H9 (cell line): ENCODE measurements around the gene CDKN2D. TPM values are rescaled to one million over a fixed set of nuclear protein-coding genes. Genes with fewer than 3 reads are reported as not detected.

ENCODE experiments used
- DNase-seq: peaks from one replicate; pipeline ENCODE4 v3.0.0-alpha.2; 2017
- H2AFZ ChIP-seq: one replicate; pipeline ENCODE4 v1.6.1; 2013; ENCODE audit warnings: mild to moderate bottlenecking, low read length, control low read depth, moderate library complexity
- H2AK5ac ChIP-seq: 2 replicates; pipeline ENCODE4 v1.6.1; 2013; ENCODE audit warnings: low read length, control low read depth, mixed read lengths; ENCODE audit not compliant: insufficient read length
- H2BK120ac ChIP-seq: one replicate; pipeline ENCODE4 v1.6.1; 2013; ENCODE audit warnings: low read depth, mild to moderate bottlenecking, low read length, control low read depth, inconsistent platforms; ENCODE audit not compliant: poor library complexity, severe bottlenecking
- H2BK12ac ChIP-seq: 2 replicates; pipeline ENCODE4 v1.6.1; 2013; ENCODE audit warnings: low read length, control low read depth, mixed read lengths, low read depth; ENCODE audit not compliant: insufficient read length
- H2BK15ac ChIP-seq: 2 replicates; pipeline ENCODE4 v1.6.1; 2013; ENCODE audit warnings: low read depth, low read length, control low read depth
- H2BK20ac ChIP-seq: one replicate; pipeline ENCODE4 v1.6.1; 2013; ENCODE audit warnings: low read depth, mild to moderate bottlenecking, low read length, control low read depth, inconsistent platforms; ENCODE audit not compliant: poor library complexity, severe bottlenecking
- H2BK5ac ChIP-seq: 2 replicates; pipeline ENCODE4 v1.6.1; 2013; ENCODE audit warnings: low read length, control low read depth, mixed read lengths; ENCODE audit not compliant: insufficient read length
- H3K14ac ChIP-seq: 2 replicates; pipeline ENCODE4 v1.6.1; 2013; ENCODE audit warnings: low read length, control low read depth; ENCODE audit not compliant: insufficient read depth
- H3K18ac ChIP-seq: 2 replicates; pipeline ENCODE4 v1.6.1; 2013; ENCODE audit warnings: low read depth, mild to moderate bottlenecking, mixed read lengths, low read length, control low read depth; ENCODE audit not compliant: insufficient read length
- H3K23ac ChIP-seq: 2 replicates; pipeline ENCODE4 v1.6.1; 2013; ENCODE audit warnings: low read length, control low read depth, mixed read lengths, low read depth; ENCODE audit not compliant: insufficient read length
- H3K23me2 ChIP-seq: 2 replicates; pipeline ENCODE4 v1.6.1; 2013; ENCODE audit warnings: low read depth, mild to moderate bottlenecking, mixed read lengths, low read length, control low read depth; ENCODE audit not compliant: insufficient read length, poor library complexity, severe bottlenecking
- H3K27ac ChIP-seq: 2 replicates; pipeline ENCODE4 v1.5.1; 2013; ENCODE audit warnings: low read length, control low read depth, mixed read lengths, low read depth; ENCODE audit not compliant: insufficient read length
- H3K27me3 ChIP-seq: 2 replicates; pipeline ENCODE4 v1.6.1; 2013; ENCODE audit warnings: low read length, control low read depth, inconsistent platforms; ENCODE audit not compliant: insufficient read depth
- H3K4ac ChIP-seq: 2 replicates; pipeline ENCODE4 v1.6.1; 2013; ENCODE audit warnings: low read depth, mild to moderate bottlenecking, control low read depth, inconsistent platforms, low read length, moderate library complexity
- H3K4me1 ChIP-seq: 2 replicates; pipeline ENCODE4 v1.6.1; 2013; ENCODE audit warnings: low read length, control low read depth, inconsistent platforms; ENCODE audit not compliant: insufficient read depth
- H3K4me2 ChIP-seq: 2 replicates; pipeline ENCODE4 v1.6.1; 2013; ENCODE audit warnings: low read length, control low read depth, mixed read lengths; ENCODE audit not compliant: insufficient read length, insufficient read depth
- H3K56ac ChIP-seq: 2 replicates; pipeline ENCODE4 v1.6.1; 2013; ENCODE audit warnings: low read depth, mild to moderate bottlenecking, mixed read lengths, low read length, control low read depth; ENCODE audit not compliant: insufficient read length
- H3K79me1 ChIP-seq: 2 replicates; pipeline ENCODE4 v1.6.1; 2013; ENCODE audit warnings: low read depth, mild to moderate bottlenecking, moderate library complexity, low read length, control low read depth, inconsistent platforms; ENCODE audit not compliant: insufficient read depth, poor library complexity, severe bottlenecking
- H3K79me2 ChIP-seq: 2 replicates; pipeline ENCODE4 v1.6.1; 2013; ENCODE audit warnings: low read length, control low read depth, inconsistent platforms; ENCODE audit not compliant: insufficient read depth
- H3K9ac ChIP-seq: 2 replicates; pipeline ENCODE4 v1.6.1; 2013; ENCODE audit warnings: low read length, control low read depth, mixed read lengths; ENCODE audit not compliant: insufficient read length; ENCODE audit errors: extremely low read depth
- H3K9me3 ChIP-seq: one replicate; pipeline ENCODE4 v1.6.1; 2013; ENCODE audit warnings: low read depth, low read length, inconsistent platforms; ENCODE audit not compliant: control insufficient read depth
- H3T11ph ChIP-seq: one replicate; pipeline ENCODE4 v1.6.1; 2013; ENCODE audit warnings: mild to moderate bottlenecking, low read length, control low read depth, inconsistent platforms
- H4K20me1 ChIP-seq: one replicate; pipeline ENCODE4 v1.6.1; 2013; ENCODE audit not compliant: control insufficient read depth, insufficient read length, insufficient read depth
- H4K5ac ChIP-seq: 2 replicates; pipeline ENCODE4 v1.6.1; 2013; ENCODE audit warnings: low read depth, mild to moderate bottlenecking, mixed read lengths, low read length, control low read depth; ENCODE audit not compliant: insufficient read length
- H4K8ac ChIP-seq: replicated peaks from 2 replicates; pipeline ENCODE4 v1.6.1; 2013; ENCODE audit warnings: low read length, control low read depth, mixed read lengths, low read depth; ENCODE audit not compliant: insufficient read length
- H4K91ac ChIP-seq: 2 replicates; pipeline ENCODE4 v1.6.1; 2013; ENCODE audit warnings: low read depth, mild to moderate bottlenecking, moderate library complexity, mixed read lengths, low read length, control low read depth; ENCODE audit not compliant: insufficient read length
- H3K27ac Mint-ChIP-seq, 3 experiments: 2 replicates in 2 of 3; 3 replicates in 1 of 3; pipeline ENCODE4 v1.8.0; 2020 to 2021; ENCODE audit warnings: mixed read lengths in 3 of 3, mild to moderate bottlenecking in 1 of 3, moderate library complexity in 1 of 3
- H3K27me3 Mint-ChIP-seq: 2 replicates; pipeline ENCODE4 v1.8.0; 2021; ENCODE audit warnings: low read depth, mild to moderate bottlenecking, moderate library complexity, mixed read lengths
- H3K36me3 Mint-ChIP-seq, 3 experiments: 2 replicates in 2 of 3; 3 replicates in 1 of 3; pipeline ENCODE4 v1.8.0; 2020 to 2021; ENCODE audit warnings: low read depth in 3 of 3, mixed read lengths in 3 of 3; ENCODE audit not compliant: insufficient read depth in 1 of 3
- H3K4me1 Mint-ChIP-seq, 2 experiments: 2 replicates each; pipeline ENCODE4 v1.8.0; 2020; ENCODE audit warnings: mixed read lengths in 2 of 2
- H3K4me3 Mint-ChIP-seq, 2 experiments: 2 replicates in 1 of 2; 3 replicates in 1 of 2; pipeline ENCODE4 v1.8.0; 2020 to 2021; ENCODE audit warnings: mild to moderate bottlenecking in 2 of 2, mixed read lengths in 2 of 2, moderate library complexity in 1 of 2
- H3K9me3 Mint-ChIP-seq, 2 experiments: 2 replicates in 1 of 2; 3 replicates in 1 of 2; pipeline ENCODE4 v1.8.0; 2020; ENCODE audit warnings: mild to moderate bottlenecking in 2 of 2, mixed read lengths in 2 of 2, moderate library complexity in 1 of 2
- WGBS: extraction: QIAGEN DNeasy Blood & Tissue Kit; methylation state at CpG from one replicate; pipeline ENCODE4 v1.1.7; 2013; ENCODE audit warnings: missing lambda C conversion rate, low lambda C conversion rate, mixed read lengths; ENCODE audit not compliant: insufficient read length; ENCODE audit errors: extremely low coverage; 5-methylcytosine and 5-hydroxymethylcytosine counted together
- total RNA-seq: library from RNA; stranded (reverse); gene quantifications from 2 replicates; pipeline ENCODE4 v1.2.1, GENCODE V29; 2021
- TF ChIP-seq, protein P1 (sequence below): fragments of 200-600 bp; sonication (generic); conservative IDR thresholded peaks from 3 replicates; pipeline ENCODE4 v1.8.0; 2021; ENCODE audit warnings: antibody characterized with exemption, mild to moderate bottlenecking

The CDKN2D gene
- total RNA-seq, 1 experiment from 2014 or later, result 2.8 TPM

DNA sequence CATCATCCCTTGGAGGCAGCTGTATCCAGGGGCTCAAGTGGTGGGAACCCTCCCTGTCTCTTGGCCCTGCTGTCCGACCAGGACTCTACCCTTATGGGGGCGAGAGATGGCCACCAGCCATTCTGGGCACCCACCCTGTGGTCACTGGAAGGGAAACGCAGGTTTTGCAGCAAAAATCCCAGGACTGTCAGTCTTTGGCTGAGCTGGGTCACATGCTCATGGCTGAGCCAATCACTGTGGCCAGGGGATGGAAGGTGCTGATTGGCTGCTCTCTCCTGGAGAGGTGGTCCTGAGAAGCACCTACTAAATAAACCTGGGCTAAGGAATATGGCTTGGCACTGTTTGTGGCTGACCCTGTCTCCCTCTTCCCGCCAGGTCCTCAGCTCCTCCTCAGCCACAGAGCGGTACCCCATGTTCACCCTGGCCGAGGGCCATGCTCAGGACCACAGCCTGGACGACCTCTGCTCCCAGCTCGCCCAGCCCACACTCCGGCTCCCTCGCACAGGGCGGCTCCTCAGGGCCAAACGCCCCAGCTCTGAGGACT is 16.2 kb downstream of the CDKN2D start:
- Histone ChIP-seq H2BK12ac (no peak overlapping the region), H3K9me3 (no peaks in the 10 kb centered on the region), H3K4me2 (no peak overlapping the region), H4K91ac (no peak overlapping the region), H3K9ac (no peak overlapping the region), H2BK120ac (no peak overlapping the region), H2BK5ac (no peak overlapping the region), H3T11ph (no peak overlapping the region), H2AK5ac (no peak overlapping the region), H2BK20ac (no peak overlapping the region), H3K27me3 (no peaks in the 10 kb centered on the region), H2BK15ac (no peak overlapping the region), H3K79me2 (no peaks in the 10 kb centered on the region), H3K23ac (no peak overlapping the region), H3K79me1 (no peaks in the 10 kb centered on the region), H3K14ac (no peak overlapping the region; the same call in 1 of the 2 replicates), H3K56ac (peak overlapping the region; percentile 28), H4K20me1 (no peaks in the 10 kb centered on the region), H3K27ac (no peak overlapping the region), H3K4ac (no peak overlapping the region), H4K5ac (peak overlapping the region; percentile 27), H3K23me2 (no peaks in the 10 kb centered on the region), H4K8ac (no peak overlapping the region), H3K18ac (no peak overlapping the region), H3K4me1 (no peaks in the 10 kb centered on the region), H2AFZ (no peak overlapping the region)
- H3K27ac Mint-ChIP-seq, result no peak overlapping the region; a peak in 3 of 7 replicates
- peak; percentile 85 for DNase-seq
- no peaks in the 10 kb centered on the region for H3K27me3 Mint-ChIP-seq
- no peaks in the 10 kb centered on the region for H3K9me3 Mint-ChIP-seq
- WGBS, result no CpG with 5 or more reads among the region's 12 CpGs
- no peak overlapping the region for H3K4me3 Mint-ChIP-seq
- TF ChIP-seq, protein P1, sequence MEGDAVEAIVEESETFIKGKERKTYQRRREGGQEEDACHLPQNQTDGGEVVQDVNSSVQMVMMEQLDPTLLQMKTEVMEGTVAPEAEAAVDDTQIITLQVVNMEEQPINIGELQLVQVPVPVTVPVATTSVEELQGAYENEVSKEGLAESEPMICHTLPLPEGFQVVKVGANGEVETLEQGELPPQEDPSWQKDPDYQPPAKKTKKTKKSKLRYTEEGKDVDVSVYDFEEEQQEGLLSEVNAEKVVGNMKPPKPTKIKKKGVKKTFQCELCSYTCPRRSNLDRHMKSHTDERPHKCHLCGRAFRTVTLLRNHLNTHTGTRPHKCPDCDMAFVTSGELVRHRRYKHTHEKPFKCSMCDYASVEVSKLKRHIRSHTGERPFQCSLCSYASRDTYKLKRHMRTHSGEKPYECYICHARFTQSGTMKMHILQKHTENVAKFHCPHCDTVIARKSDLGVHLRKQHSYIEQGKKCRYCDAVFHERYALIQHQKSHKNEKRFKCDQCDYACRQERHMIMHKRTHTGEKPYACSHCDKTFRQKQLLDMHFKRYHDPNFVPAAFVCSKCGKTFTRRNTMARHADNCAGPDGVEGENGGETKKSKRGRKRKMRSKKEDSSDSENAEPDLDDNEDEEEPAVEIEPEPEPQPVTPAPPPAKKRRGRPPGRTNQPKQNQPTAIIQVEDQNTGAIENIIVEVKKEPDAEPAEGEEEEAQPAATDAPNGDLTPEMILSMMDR, result no peak
- peaks cover 34 to 88% (median 73%) of the 10 kb centered on the region in 3 experiments; a peak in 6 of 7 replicates for H3K36me3 Mint-ChIP-seq
- H3K4me1 Mint-ChIP-seq, result no peaks in the 10 kb centered on the region
